Activated T-helper 17 cell treated with anti-CD3 and anti-CD28 coated beads, Interleukin-2, amount 50 U/mL, for 72 hours (primary cell): ENCODE results near the gene TCAP. TPM values are rescaled to one million over a fixed set of nuclear protein-coding genes. Genes with fewer than 3 reads are reported as not detected.
A peak's percentile ranks its signal among the peaks of the same experiment; 100 is the strongest.

Experiments used
- ATAC-seq: fragments of 150-1000 bp; cut with Tn5 transposase; replicated peaks from 2 replicates; pipeline ENCODE4 v1.10.0; 2021; ENCODE audit warnings: mild to moderate bottlenecking, moderate library complexity
- H3K27ac Mint-ChIP-seq: one replicate; pipeline ENCODE4 v1.8.0; 2022; ENCODE audit warnings: mixed read lengths
- H3K27me3 Mint-ChIP-seq: one replicate; pipeline ENCODE4 v1.8.0; 2022; ENCODE audit warnings: mixed read lengths
- H3K36me3 Mint-ChIP-seq: one replicate; pipeline ENCODE4 v1.8.0; 2022; ENCODE audit warnings: low read depth, mild to moderate bottlenecking, mixed read lengths
- H3K4me1 Mint-ChIP-seq: one replicate; pipeline ENCODE4 v1.8.0; 2022; ENCODE audit warnings: mixed read lengths
- H3K4me3 Mint-ChIP-seq: one replicate; pipeline ENCODE4 v1.8.0; 2022; ENCODE audit warnings: mild to moderate bottlenecking, mixed read lengths
- H3K9me3 Mint-ChIP-seq: one replicate; pipeline ENCODE4 v1.8.0; 2022; ENCODE audit warnings: mixed read lengths
- total RNA-seq, 2 donors: library from RNA; stranded (reverse); gene quantifications; one replicate each; pipeline ENCODE4 v1.2.3, GENCODE V29; 2022

The TCAP gene
- total RNA-seq, 2 donors from 2014 or later: 2.0 to 2.5 TPM

GRCh38 chr17:39652587-39653315 is 12.4 kb upstream of the TCAP start:
- no peak overlapping the region for H3K4me3 Mint-ChIP-seq
- H3K36me3 Mint-ChIP-seq: peaks cover 32% of the 10 kb centered on the region
- no peaks in the 10 kb centered on the region for H3K9me3 Mint-ChIP-seq
- ATAC-seq: no peak
- no peaks in the 10 kb centered on the region for H3K27me3 Mint-ChIP-seq
- H3K27ac Mint-ChIP-seq: peak overlapping the region; percentile 69
- H3K4me1 Mint-ChIP-seq: peaks cover 18% of the 10 kb centered on the region

GRCh38 chr17:39653316-39653661 is 11.9 kb upstream of the TCAP start:
- no peaks in the 10 kb centered on the region for H3K9me3 Mint-ChIP-seq
- H3K27me3 Mint-ChIP-seq: no peaks in the 10 kb centered on the region
- peaks cover 18% of the 10 kb centered on the region for H3K4me1 Mint-ChIP-seq
- no peak overlapping the region for H3K4me3 Mint-ChIP-seq
- no peak for ATAC-seq
- peaks cover 37% of the 10 kb centered on the region for H3K36me3 Mint-ChIP-seq
- no peak overlapping the region for H3K27ac Mint-ChIP-seq

- no peak overlapping the region for H3K27ac Mint-ChIP-seq
- H3K9me3 Mint-ChIP-seq: no peaks in the 10 kb centered on the region
- peaks cover 18% of the 10 kb centered on the region for H3K4me1 Mint-ChIP-seq
- H3K36me3 Mint-ChIP-seq: peaks cover 38% of the 10 kb centered on the region
- H3K27me3 Mint-ChIP-seq: no peaks in the 10 kb centered on the region
- peak; percentile 87 for ATAC-seq
- H3K4me3 Mint-ChIP-seq: no peak overlapping the region
Observed at GRCh38 chr17:39653662-39654331, 11.4 kb upstream of the TCAP start.

GRCh38 chr17:39655105-39655504 is 10.0 kb upstream of the TCAP start:
- no peaks in the 10 kb centered on the region for H3K9me3 Mint-ChIP-seq
- no peak for ATAC-seq

GRCh38 chr17:39658346-39658745 is 6.8 kb upstream of the TCAP start:
- H3K36me3 Mint-ChIP-seq: peaks cover 56% of the 10 kb centered on the region
- H3K27ac Mint-ChIP-seq: no peak overlapping the region
- ATAC-seq: no peak
- H3K4me1 Mint-ChIP-seq: no peaks in the 10 kb centered on the region
- H3K4me3 Mint-ChIP-seq: no peak overlapping the region
- H3K9me3 Mint-ChIP-seq: no peaks in the 10 kb centered on the region
- H3K27me3 Mint-ChIP-seq: no peaks in the 10 kb centered on the region

More at GRCh38 chr17:39655105-39655504, 10.0 kb upstream of the TCAP start:
- Mint-ChIP-seq H3K27ac (no peak overlapping the region), H3K4me1 (peaks cover 15% of the 10 kb centered on the region), H3K36me3 (peaks cover 42% of the 10 kb centered on the region), H3K4me3 (no peak overlapping the region), H3K27me3 (no peaks in the 10 kb centered on the region)

- H3K9me3 Mint-ChIP-seq: no peaks in the 10 kb centered on the region
- H3K27ac Mint-ChIP-seq: no peak overlapping the region
- no peak for ATAC-seq
- no peaks in the 10 kb centered on the region for H3K4me1 Mint-ChIP-seq
- H3K4me3 Mint-ChIP-seq: no peak overlapping the region
- H3K36me3 Mint-ChIP-seq: peaks cover 54% of the 10 kb centered on the region
- no peaks in the 10 kb centered on the region for H3K27me3 Mint-ChIP-seq
Observed at GRCh38 chr17:39658760-39659159, 6.4 kb upstream of the TCAP start.

GRCh38 chr17:39659279-39660010 is 5.7 kb upstream of the TCAP start:
- H3K36me3 Mint-ChIP-seq: peaks cover 51% of the 10 kb centered on the region
- H3K27me3 Mint-ChIP-seq: no peaks in the 10 kb centered on the region
- no peaks in the 10 kb centered on the region for H3K9me3 Mint-ChIP-seq
- no peaks in the 10 kb centered on the region for H3K4me1 Mint-ChIP-seq
- no peak overlapping the region for H3K27ac Mint-ChIP-seq
- H3K4me3 Mint-ChIP-seq: no peak overlapping the region
- no peak for ATAC-seq

GRCh38 chr17:39660011-39660360 is 5.2 kb upstream of the TCAP start:
- H3K4me1 Mint-ChIP-seq: no peaks in the 10 kb centered on the region
- no peaks in the 10 kb centered on the region for H3K9me3 Mint-ChIP-seq
- H3K27me3 Mint-ChIP-seq: no peaks in the 10 kb centered on the region
- H3K36me3 Mint-ChIP-seq: peaks cover 47% of the 10 kb centered on the region
- no peak overlapping the region for H3K27ac Mint-ChIP-seq
- H3K4me3 Mint-ChIP-seq: no peak overlapping the region
- ATAC-seq: no peak

GRCh38 chr17:39660397-39661385 is 4.5 kb upstream of the TCAP start:
- Mint-ChIP-seq H3K36me3 (peaks cover 40% of the 10 kb centered on the region), H3K4me1 (no peaks in the 10 kb centered on the region), H3K9me3 (no peaks in the 10 kb centered on the region), H3K27me3 (no peaks in the 10 kb centered on the region), H3K4me3 (no peak overlapping the region), H3K27ac (no peak overlapping the region)
- ATAC-seq: no peak

- Mint-ChIP-seq H3K4me3 (no peak overlapping the region), H3K9me3 (no peaks in the 10 kb centered on the region), H3K36me3 (peaks cover 35% of the 10 kb centered on the region), H3K4me1 (no peaks in the 10 kb centered on the region), H3K27ac (no peak overlapping the region), H3K27me3 (peaks cover 4% of the 10 kb centered on the region)
- ATAC-seq: no peak
Observed at GRCh38 chr17:39661744-39662541, 3.2 kb upstream of the TCAP start.

- H3K27ac Mint-ChIP-seq: no peak overlapping the region
- H3K4me1 Mint-ChIP-seq: no peaks in the 10 kb centered on the region
- no peaks in the 10 kb centered on the region for H3K9me3 Mint-ChIP-seq
- H3K4me3 Mint-ChIP-seq: no peak overlapping the region
- peaks cover 33% of the 10 kb centered on the region for H3K36me3 Mint-ChIP-seq
- ATAC-seq: no peak
- peaks cover 4% of the 10 kb centered on the region for H3K27me3 Mint-ChIP-seq
Observed at GRCh38 chr17:39662551-39663339, 2.4 kb upstream of the TCAP start.

GRCh38 chr17:39663340-39663687 is 1.8 kb upstream of the TCAP start:
- H3K4me1 Mint-ChIP-seq: peaks cover under 1% of the 10 kb centered on the region
- no peak overlapping the region for H3K4me3 Mint-ChIP-seq
- peaks cover 27% of the 10 kb centered on the region for H3K36me3 Mint-ChIP-seq
- no peak for ATAC-seq
- H3K9me3 Mint-ChIP-seq: no peaks in the 10 kb centered on the region
- H3K27me3 Mint-ChIP-seq: peaks cover 4% of the 10 kb centered on the region
- H3K27ac Mint-ChIP-seq: no peak overlapping the region
